H9 (cell line): ENCODE results near the gene TCF7L1. TPM values are rescaled to one million over a fixed set of nuclear protein-coding genes. Genes with fewer than 3 reads are reported as not detected.

Experiments
- DNase-seq: peaks from one replicate; pipeline ENCODE4 v3.0.0-alpha.2; 2017
- H2AFZ ChIP-seq: one replicate; pipeline ENCODE4 v1.6.1; 2013; ENCODE audit warnings: mild to moderate bottlenecking, low read length, control low read depth, moderate library complexity
- H2AK5ac ChIP-seq: 2 replicates; pipeline ENCODE4 v1.6.1; 2013; ENCODE audit warnings: low read length, control low read depth, mixed read lengths; ENCODE audit not compliant: insufficient read length
- H2BK120ac ChIP-seq: one replicate; pipeline ENCODE4 v1.6.1; 2013; ENCODE audit warnings: low read depth, mild to moderate bottlenecking, low read length, control low read depth, inconsistent platforms; ENCODE audit not compliant: poor library complexity, severe bottlenecking
- H2BK12ac ChIP-seq: 2 replicates; pipeline ENCODE4 v1.6.1; 2013; ENCODE audit warnings: low read length, control low read depth, mixed read lengths, low read depth; ENCODE audit not compliant: insufficient read length
- H2BK15ac ChIP-seq: 2 replicates; pipeline ENCODE4 v1.6.1; 2013; ENCODE audit warnings: low read depth, low read length, control low read depth
- H2BK20ac ChIP-seq: one replicate; pipeline ENCODE4 v1.6.1; 2013; ENCODE audit warnings: low read depth, mild to moderate bottlenecking, low read length, control low read depth, inconsistent platforms; ENCODE audit not compliant: poor library complexity, severe bottlenecking
- H2BK5ac ChIP-seq: 2 replicates; pipeline ENCODE4 v1.6.1; 2013; ENCODE audit warnings: low read length, control low read depth, mixed read lengths; ENCODE audit not compliant: insufficient read length
- H3K14ac ChIP-seq: 2 replicates; pipeline ENCODE4 v1.6.1; 2013; ENCODE audit warnings: low read length, control low read depth; ENCODE audit not compliant: insufficient read depth
- H3K18ac ChIP-seq: 2 replicates; pipeline ENCODE4 v1.6.1; 2013; ENCODE audit warnings: low read depth, mild to moderate bottlenecking, mixed read lengths, low read length, control low read depth; ENCODE audit not compliant: insufficient read length
- H3K23ac ChIP-seq: 2 replicates; pipeline ENCODE4 v1.6.1; 2013; ENCODE audit warnings: low read length, control low read depth, mixed read lengths, low read depth; ENCODE audit not compliant: insufficient read length
- H3K23me2 ChIP-seq: 2 replicates; pipeline ENCODE4 v1.6.1; 2013; ENCODE audit warnings: low read depth, mild to moderate bottlenecking, mixed read lengths, low read length, control low read depth; ENCODE audit not compliant: insufficient read length, poor library complexity, severe bottlenecking
- H3K27ac ChIP-seq: 2 replicates; pipeline ENCODE4 v1.5.1; 2013; ENCODE audit warnings: low read length, control low read depth, mixed read lengths, low read depth; ENCODE audit not compliant: insufficient read length
- H3K27me3 ChIP-seq: 2 replicates; pipeline ENCODE4 v1.6.1; 2013; ENCODE audit warnings: low read length, control low read depth, inconsistent platforms; ENCODE audit not compliant: insufficient read depth
- H3K4ac ChIP-seq: 2 replicates; pipeline ENCODE4 v1.6.1; 2013; ENCODE audit warnings: low read depth, mild to moderate bottlenecking, control low read depth, inconsistent platforms, low read length, moderate library complexity
- H3K4me1 ChIP-seq: 2 replicates; pipeline ENCODE4 v1.6.1; 2013; ENCODE audit warnings: low read length, control low read depth, inconsistent platforms; ENCODE audit not compliant: insufficient read depth
- H3K4me2 ChIP-seq: 2 replicates; pipeline ENCODE4 v1.6.1; 2013; ENCODE audit warnings: low read length, control low read depth, mixed read lengths; ENCODE audit not compliant: insufficient read length, insufficient read depth
- H3K56ac ChIP-seq: 2 replicates; pipeline ENCODE4 v1.6.1; 2013; ENCODE audit warnings: low read depth, mild to moderate bottlenecking, mixed read lengths, low read length, control low read depth; ENCODE audit not compliant: insufficient read length
- H3K79me1 ChIP-seq: 2 replicates; pipeline ENCODE4 v1.6.1; 2013; ENCODE audit warnings: low read depth, mild to moderate bottlenecking, moderate library complexity, low read length, control low read depth, inconsistent platforms; ENCODE audit not compliant: insufficient read depth, poor library complexity, severe bottlenecking
- H3K79me2 ChIP-seq: 2 replicates; pipeline ENCODE4 v1.6.1; 2013; ENCODE audit warnings: low read length, control low read depth, inconsistent platforms; ENCODE audit not compliant: insufficient read depth
- H3K9ac ChIP-seq: 2 replicates; pipeline ENCODE4 v1.6.1; 2013; ENCODE audit warnings: low read length, control low read depth, mixed read lengths; ENCODE audit not compliant: insufficient read length; ENCODE audit errors: extremely low read depth
- H3K9me3 ChIP-seq: one replicate; pipeline ENCODE4 v1.6.1; 2013; ENCODE audit warnings: low read depth, low read length, inconsistent platforms; ENCODE audit not compliant: control insufficient read depth
- H3T11ph ChIP-seq: one replicate; pipeline ENCODE4 v1.6.1; 2013; ENCODE audit warnings: mild to moderate bottlenecking, low read length, control low read depth, inconsistent platforms
- H4K20me1 ChIP-seq: one replicate; pipeline ENCODE4 v1.6.1; 2013; ENCODE audit not compliant: control insufficient read depth, insufficient read length, insufficient read depth
- H4K5ac ChIP-seq: 2 replicates; pipeline ENCODE4 v1.6.1; 2013; ENCODE audit warnings: low read depth, mild to moderate bottlenecking, mixed read lengths, low read length, control low read depth; ENCODE audit not compliant: insufficient read length
- H4K8ac ChIP-seq: replicated peaks from 2 replicates; pipeline ENCODE4 v1.6.1; 2013; ENCODE audit warnings: low read length, control low read depth, mixed read lengths, low read depth; ENCODE audit not compliant: insufficient read length
- H4K91ac ChIP-seq: 2 replicates; pipeline ENCODE4 v1.6.1; 2013; ENCODE audit warnings: low read depth, mild to moderate bottlenecking, moderate library complexity, mixed read lengths, low read length, control low read depth; ENCODE audit not compliant: insufficient read length
- H3K27ac Mint-ChIP-seq, 3 experiments: 2 replicates in 2 of 3; 3 replicates in 1 of 3; pipeline ENCODE4 v1.8.0; 2020 to 2021; ENCODE audit warnings: mixed read lengths in 3 of 3, mild to moderate bottlenecking in 1 of 3, moderate library complexity in 1 of 3
- H3K27me3 Mint-ChIP-seq: 2 replicates; pipeline ENCODE4 v1.8.0; 2021; ENCODE audit warnings: low read depth, mild to moderate bottlenecking, moderate library complexity, mixed read lengths
- H3K36me3 Mint-ChIP-seq, 3 experiments: 2 replicates in 2 of 3; 3 replicates in 1 of 3; pipeline ENCODE4 v1.8.0; 2020 to 2021; ENCODE audit warnings: low read depth in 3 of 3, mixed read lengths in 3 of 3; ENCODE audit not compliant: insufficient read depth in 1 of 3
- H3K4me1 Mint-ChIP-seq, 2 experiments: 2 replicates each; pipeline ENCODE4 v1.8.0; 2020; ENCODE audit warnings: mixed read lengths in 2 of 2
- H3K4me3 Mint-ChIP-seq, 2 experiments: 2 replicates in 1 of 2; 3 replicates in 1 of 2; pipeline ENCODE4 v1.8.0; 2020 to 2021; ENCODE audit warnings: mild to moderate bottlenecking in 2 of 2, mixed read lengths in 2 of 2, moderate library complexity in 1 of 2
- H3K9me3 Mint-ChIP-seq, 2 experiments: 2 replicates in 1 of 2; 3 replicates in 1 of 2; pipeline ENCODE4 v1.8.0; 2020; ENCODE audit warnings: mild to moderate bottlenecking in 2 of 2, mixed read lengths in 2 of 2, moderate library complexity in 1 of 2
- WGBS: extraction: QIAGEN DNeasy Blood & Tissue Kit; methylation state at CpG from one replicate; pipeline ENCODE4 v1.1.7; 2013; ENCODE audit warnings: missing lambda C conversion rate, low lambda C conversion rate, mixed read lengths; ENCODE audit not compliant: insufficient read length; ENCODE audit errors: extremely low coverage; 5-methylcytosine and 5-hydroxymethylcytosine counted together
- total RNA-seq: library from RNA; stranded (reverse); gene quantifications from 2 replicates; pipeline ENCODE4 v1.2.1, GENCODE V29; 2021
- TF ChIP-seq, protein P1 (sequence below): fragments of 200-600 bp; sonication (generic); conservative IDR thresholded peaks from 3 replicates; pipeline ENCODE4 v1.8.0; 2021; ENCODE audit warnings: antibody characterized with exemption, mild to moderate bottlenecking

TCF7L1 gene
- total RNA-seq, 1 experiment from 2014 or later: 112 TPM

DNA sequence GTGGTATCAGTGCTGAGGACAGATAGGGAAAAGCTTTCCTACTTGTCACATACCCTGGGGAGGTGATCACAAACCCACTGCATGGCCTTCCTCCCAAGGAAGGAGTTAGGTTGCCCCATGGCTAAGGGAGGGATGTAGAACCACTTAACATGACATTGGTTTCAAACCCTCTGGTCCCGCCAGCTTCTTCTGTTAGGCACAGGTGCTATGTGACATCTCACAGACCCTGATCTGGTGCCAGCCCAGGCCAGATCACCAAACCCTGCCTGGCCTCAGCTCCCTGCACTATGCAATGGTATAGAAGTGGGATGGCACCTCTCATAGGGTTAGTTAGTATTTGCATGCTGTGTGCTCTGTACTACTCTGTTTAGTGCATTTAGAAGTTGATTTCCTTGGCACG, 58.0 kb downstream of the TCF7L1 start:
- no peaks in the 10 kb centered on the region for H3K9me3 Mint-ChIP-seq

More for the DNA sequence above, 58.0 kb downstream of the TCF7L1 start:
- Histone ChIP-seq H3K4me2 (no peak overlapping the region), H4K8ac (no peak overlapping the region), H3K4ac (no peak overlapping the region), H2AK5ac (no peak overlapping the region), H4K20me1 (no peaks in the 10 kb centered on the region), H2BK12ac (no peak overlapping the region), H3K23me2 (no peaks in the 10 kb centered on the region), H3K27me3 (no peaks in the 10 kb centered on the region), H3K27ac (no peak overlapping the region), H3K14ac (no peak overlapping the region), H2BK120ac (no peak overlapping the region), H2AFZ (no peak overlapping the region), H3K23ac (no peak overlapping the region), H3T11ph (no peak overlapping the region), H3K56ac (no peak overlapping the region), H3K79me1 (peaks cover 3% of the 10 kb centered on the region), H2BK15ac (no peak overlapping the region), H3K4me1 (no peaks in the 10 kb centered on the region), H3K9ac (no peak overlapping the region), H3K79me2 (peaks cover 22% of the 10 kb centered on the region; the same call in 1 of the 2 replicates), H3K18ac (no peak overlapping the region), H4K91ac (no peak overlapping the region), H2BK5ac (no peak overlapping the region), H3K9me3 (no peaks in the 10 kb centered on the region), H2BK20ac (no peak overlapping the region), H4K5ac (no peak overlapping the region)
- no peak overlapping the region for H3K4me3 Mint-ChIP-seq
- peak overlapping the region; percentile 41 to 97 (median 47); a peak in 4 of 7 replicates for H3K27ac Mint-ChIP-seq
- no peak for DNase-seq
- no CpG with 5 or more reads among the region's 2 CpGs for WGBS
- H3K36me3 Mint-ChIP-seq: peaks cover 13 to 43% (median 32%) of the 10 kb centered on the region in 3 experiments
- TF ChIP-seq, protein P1, sequence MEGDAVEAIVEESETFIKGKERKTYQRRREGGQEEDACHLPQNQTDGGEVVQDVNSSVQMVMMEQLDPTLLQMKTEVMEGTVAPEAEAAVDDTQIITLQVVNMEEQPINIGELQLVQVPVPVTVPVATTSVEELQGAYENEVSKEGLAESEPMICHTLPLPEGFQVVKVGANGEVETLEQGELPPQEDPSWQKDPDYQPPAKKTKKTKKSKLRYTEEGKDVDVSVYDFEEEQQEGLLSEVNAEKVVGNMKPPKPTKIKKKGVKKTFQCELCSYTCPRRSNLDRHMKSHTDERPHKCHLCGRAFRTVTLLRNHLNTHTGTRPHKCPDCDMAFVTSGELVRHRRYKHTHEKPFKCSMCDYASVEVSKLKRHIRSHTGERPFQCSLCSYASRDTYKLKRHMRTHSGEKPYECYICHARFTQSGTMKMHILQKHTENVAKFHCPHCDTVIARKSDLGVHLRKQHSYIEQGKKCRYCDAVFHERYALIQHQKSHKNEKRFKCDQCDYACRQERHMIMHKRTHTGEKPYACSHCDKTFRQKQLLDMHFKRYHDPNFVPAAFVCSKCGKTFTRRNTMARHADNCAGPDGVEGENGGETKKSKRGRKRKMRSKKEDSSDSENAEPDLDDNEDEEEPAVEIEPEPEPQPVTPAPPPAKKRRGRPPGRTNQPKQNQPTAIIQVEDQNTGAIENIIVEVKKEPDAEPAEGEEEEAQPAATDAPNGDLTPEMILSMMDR: no peak
- H3K27me3 Mint-ChIP-seq: no peaks in the 10 kb centered on the region
- H3K4me1 Mint-ChIP-seq: peaks cover 28 to 38% of the 10 kb centered on the region in 2 experiments
